Neuron (in vitro differentiated cells): ENCODE data around the gene KDM2A.
"Not testable (repeated sequence)": the region's sequence is repeated elsewhere in the genome, so short reads cannot be mapped to it uniquely, and the experiment has no call there.

Source experiments
- H2AFZ ChIP-seq: one replicate; pipeline ENCODE4 v1.6.1; 2013; ENCODE audit warnings: low read depth, mild to moderate bottlenecking, inconsistent platforms, low read length, moderate library complexity
- H3K27me3 ChIP-seq: one replicate; pipeline ENCODE4 v1.6.1; 2013; ENCODE audit warnings: low read length; ENCODE audit not compliant: insufficient read depth
- H3K36me3 ChIP-seq: one replicate; pipeline ENCODE4 v1.6.1; 2013; ENCODE audit warnings: low read length; ENCODE audit not compliant: insufficient read depth
- H3K4me1 ChIP-seq: one replicate; pipeline ENCODE4 v1.6.1; 2013; ENCODE audit warnings: low read length; ENCODE audit not compliant: insufficient read depth
- H3K4me3 ChIP-seq: 2 replicates; pipeline ENCODE4 v1.5.1; 2013; ENCODE audit warnings: mild to moderate bottlenecking, low read length, moderate library complexity
- H3K9me3 ChIP-seq: one replicate; pipeline ENCODE4 v1.6.1; 2013; ENCODE audit warnings: low read length

Gene KDM2A

GRCh38 chr11:67197606-67198005 lies 78.5 kb downstream of the KDM2A start:
- H3K27me3 ChIP-seq, result no peaks in the 10 kb centered on the region
- no peak overlapping the region for H3K4me3 ChIP-seq
- no peaks in the 10 kb centered on the region for H3K4me1 ChIP-seq
- H3K36me3 ChIP-seq, result peaks cover 25% of the 10 kb centered on the region
- no peaks in the 10 kb centered on the region for H3K9me3 ChIP-seq
- no peak overlapping the region for H2AFZ ChIP-seq

GRCh38 chr11:67198781-67199180 lies 79.7 kb downstream of the KDM2A start:
- H2AFZ ChIP-seq, H3K9me3 ChIP-seq, H3K27me3 ChIP-seq, H3K4me1 ChIP-seq, H3K4me3 ChIP-seq: not testable (repeated sequence)
- peaks cover 25% of the 10 kb centered on the region for H3K36me3 ChIP-seq

GRCh38 chr11:67199751-67200150 lies 80.7 kb downstream of the KDM2A start:
- no peaks in the 10 kb centered on the region for H3K4me1 ChIP-seq
- H3K4me3 ChIP-seq, result no peak overlapping the region
- H3K27me3 ChIP-seq, result no peaks in the 10 kb centered on the region
- no peak overlapping the region for H2AFZ ChIP-seq
- no peaks in the 10 kb centered on the region for H3K9me3 ChIP-seq
- peaks cover 22% of the 10 kb centered on the region for H3K36me3 ChIP-seq

GRCh38 chr11:67202028-67202427 lies 83.0 kb downstream of the KDM2A start:
- peaks cover 24% of the 10 kb centered on the region for H3K36me3 ChIP-seq
- no peaks in the 10 kb centered on the region for H3K4me1 ChIP-seq
- H3K4me3 ChIP-seq, result no peak overlapping the region
- H3K9me3 ChIP-seq, result no peaks in the 10 kb centered on the region
- no peaks in the 10 kb centered on the region for H3K27me3 ChIP-seq
- H2AFZ ChIP-seq, result no peak overlapping the region

- no peaks in the 10 kb centered on the region for H3K4me1 ChIP-seq
- no peak overlapping the region for H2AFZ ChIP-seq
- no peaks in the 10 kb centered on the region for H3K27me3 ChIP-seq
- H3K36me3 ChIP-seq, result peaks cover 31% of the 10 kb centered on the region
- H3K9me3 ChIP-seq, result no peaks in the 10 kb centered on the region
- no peak overlapping the region for H3K4me3 ChIP-seq
These were observed 85.8 kb downstream of the KDM2A start for GRCh38 chr11:67204822-67205221.

- not testable (repeated sequence) for H3K4me3 ChIP-seq, H3K27me3 ChIP-seq, H3K9me3 ChIP-seq, H2AFZ ChIP-seq, H3K4me1 ChIP-seq
- peaks cover 44% of the 10 kb centered on the region for H3K36me3 ChIP-seq
These were observed 90.2 kb downstream of the KDM2A start for GRCh38 chr11:67209222-67209621.

GRCh38 chr11:67211656-67212436 lies 92.8 kb downstream of the KDM2A start:
- Histone ChIP-seq H2AFZ (no peak overlapping the region), H3K36me3 (peaks cover 57% of the 10 kb centered on the region), H3K4me3 (no peak overlapping the region)

GRCh38 chr11:67213178-67213621 lies 94.1 kb downstream of the KDM2A start:
- H3K9me3 ChIP-seq, result no peaks in the 10 kb centered on the region
- no peaks in the 10 kb centered on the region for H3K27me3 ChIP-seq
- H3K4me1 ChIP-seq, result no peaks in the 10 kb centered on the region
- peaks cover 64% of the 10 kb centered on the region for H3K36me3 ChIP-seq
- no peak overlapping the region for H2AFZ ChIP-seq
- H3K4me3 ChIP-seq, result no peak overlapping the region

More at GRCh38 chr11:67211656-67212436, 92.8 kb downstream of the KDM2A start:
- Histone ChIP-seq H3K27me3 (no peaks in the 10 kb centered on the region), H3K4me1 (no peaks in the 10 kb centered on the region), H3K9me3 (no peaks in the 10 kb centered on the region)

GRCh38 chr11:67227726-67228125 lies 108.7 kb downstream of the KDM2A start:
- H3K4me3 ChIP-seq, result no peak overlapping the region
- H3K27me3 ChIP-seq, result no peaks in the 10 kb centered on the region
- no peak overlapping the region for H2AFZ ChIP-seq
- H3K4me1 ChIP-seq, result no peaks in the 10 kb centered on the region
- H3K36me3 ChIP-seq, result peaks cover 49% of the 10 kb centered on the region
- H3K9me3 ChIP-seq, result no peaks in the 10 kb centered on the region

- H3K36me3 ChIP-seq, result peaks cover 42% of the 10 kb centered on the region
- no peaks in the 10 kb centered on the region for H3K4me1 ChIP-seq
- H3K4me3 ChIP-seq, result no peak overlapping the region
- no peaks in the 10 kb centered on the region for H3K9me3 ChIP-seq
- H2AFZ ChIP-seq, result no peak overlapping the region
- no peaks in the 10 kb centered on the region for H3K27me3 ChIP-seq
These were observed 111.3 kb downstream of the KDM2A start for GRCh38 chr11:67230406-67230805.

GRCh38 chr11:67230886-67231285 lies 111.8 kb downstream of the KDM2A start:
- no peaks in the 10 kb centered on the region for H3K4me1 ChIP-seq
- peaks cover 42% of the 10 kb centered on the region for H3K36me3 ChIP-seq
- H3K4me3 ChIP-seq, result no peak overlapping the region
- H3K27me3 ChIP-seq, result no peaks in the 10 kb centered on the region
- no peak overlapping the region for H2AFZ ChIP-seq
- H3K9me3 ChIP-seq, result no peaks in the 10 kb centered on the region

GRCh38 chr11:67233584-67234190 lies 114.6 kb downstream of the KDM2A start:
- H3K4me1 ChIP-seq, result peaks cover 7% of the 10 kb centered on the region
- H3K9me3 ChIP-seq, result no peaks in the 10 kb centered on the region
- H3K27me3 ChIP-seq, result no peaks in the 10 kb centered on the region
- no peak overlapping the region for H2AFZ ChIP-seq
- H3K36me3 ChIP-seq, result peaks cover 28% of the 10 kb centered on the region
- no peak overlapping the region for H3K4me3 ChIP-seq

- H3K4me1 ChIP-seq, result peaks cover 16% of the 10 kb centered on the region
- not testable (repeated sequence) for H3K9me3 ChIP-seq, H3K27me3 ChIP-seq, H2AFZ ChIP-seq, H3K4me3 ChIP-seq
- H3K36me3 ChIP-seq, result peaks cover 21% of the 10 kb centered on the region
These were observed 115.5 kb downstream of the KDM2A start for GRCh38 chr11:67234571-67234970.
